ENCODE results near the gene RPRD1B.

DNA sequence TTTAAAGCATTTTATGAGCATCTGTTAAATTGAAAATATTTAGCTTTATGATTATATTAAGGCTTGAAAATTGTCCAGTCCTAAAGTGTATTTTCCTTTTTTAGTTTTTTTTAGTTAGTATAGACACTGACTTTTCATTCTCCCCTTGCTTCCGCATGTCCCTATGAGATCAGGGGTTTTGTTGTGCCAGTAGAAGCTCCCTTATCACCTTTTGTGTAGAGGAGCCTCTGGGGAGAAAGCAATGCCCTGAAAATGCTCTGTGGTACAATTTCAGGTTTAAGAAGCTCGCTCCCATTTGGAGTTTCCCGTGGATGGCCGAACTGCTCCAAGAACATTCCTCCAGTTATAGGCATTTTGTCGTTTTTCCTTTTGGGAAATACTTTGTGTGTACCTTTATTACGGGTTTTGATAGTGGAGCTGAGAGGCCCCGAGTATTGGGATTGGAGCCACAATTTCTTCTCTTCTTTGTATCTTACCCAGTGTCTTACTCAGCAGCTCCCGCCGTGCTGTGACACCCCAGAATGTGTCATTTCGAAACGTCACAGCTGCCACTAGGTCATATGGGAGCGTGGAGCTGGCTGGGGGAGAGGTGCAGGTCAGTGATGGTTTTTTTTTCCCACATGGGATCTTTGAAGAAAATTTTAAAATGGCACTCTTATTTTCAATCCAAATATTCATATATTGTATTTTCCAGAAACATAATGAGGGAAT, 49.9 kb downstream of the RPRD1B start:
- TF ChIP-seq, protein P1, sequence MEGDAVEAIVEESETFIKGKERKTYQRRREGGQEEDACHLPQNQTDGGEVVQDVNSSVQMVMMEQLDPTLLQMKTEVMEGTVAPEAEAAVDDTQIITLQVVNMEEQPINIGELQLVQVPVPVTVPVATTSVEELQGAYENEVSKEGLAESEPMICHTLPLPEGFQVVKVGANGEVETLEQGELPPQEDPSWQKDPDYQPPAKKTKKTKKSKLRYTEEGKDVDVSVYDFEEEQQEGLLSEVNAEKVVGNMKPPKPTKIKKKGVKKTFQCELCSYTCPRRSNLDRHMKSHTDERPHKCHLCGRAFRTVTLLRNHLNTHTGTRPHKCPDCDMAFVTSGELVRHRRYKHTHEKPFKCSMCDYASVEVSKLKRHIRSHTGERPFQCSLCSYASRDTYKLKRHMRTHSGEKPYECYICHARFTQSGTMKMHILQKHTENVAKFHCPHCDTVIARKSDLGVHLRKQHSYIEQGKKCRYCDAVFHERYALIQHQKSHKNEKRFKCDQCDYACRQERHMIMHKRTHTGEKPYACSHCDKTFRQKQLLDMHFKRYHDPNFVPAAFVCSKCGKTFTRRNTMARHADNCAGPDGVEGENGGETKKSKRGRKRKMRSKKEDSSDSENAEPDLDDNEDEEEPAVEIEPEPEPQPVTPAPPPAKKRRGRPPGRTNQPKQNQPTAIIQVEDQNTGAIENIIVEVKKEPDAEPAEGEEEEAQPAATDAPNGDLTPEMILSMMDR (IDR thresholded peaks at IDR 0.05), result no peak
- TF ChIP-seq, protein P2, sequence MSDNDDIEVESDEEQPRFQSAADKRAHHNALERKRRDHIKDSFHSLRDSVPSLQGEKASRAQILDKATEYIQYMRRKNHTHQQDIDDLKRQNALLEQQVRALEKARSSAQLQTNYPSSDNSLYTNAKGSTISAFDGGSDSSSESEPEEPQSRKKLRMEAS (IDR thresholded peaks at IDR 0.05; ENCODE audit: low read depth), result no peak
- no peak for TF ChIP-seq YY1 (IDR thresholded peaks at IDR 0.05; ENCODE audit: low read depth)
- no peak for TF ChIP-seq SIN3A (IDR thresholded peaks at IDR 0.05; ENCODE audit: borderline replicate concordance, low read depth, low read length)
